Skeletal muscle cell (primary cell): ENCODE results near the gene ZBP1.
A peak's percentile ranks its signal among the peaks of the same experiment; 100 is the strongest.
"Not testable (repeated sequence)": the region's sequence is repeated elsewhere in the genome, so short reads cannot be mapped to it uniquely, and the experiment has no call there.

Experiments used
- DNase-seq: peaks from one replicate; pipeline ENCODE4 v3.0.0-alpha.2; 2010; ENCODE audit warnings: low read depth
- H3K4me3 ChIP-seq: 2 replicates; pipeline ENCODE4 v1.5.1; 2011; ENCODE audit warnings: low read depth, mild to moderate bottlenecking, control low read depth, low read length, moderate library complexity

Gene ZBP1

DNA sequence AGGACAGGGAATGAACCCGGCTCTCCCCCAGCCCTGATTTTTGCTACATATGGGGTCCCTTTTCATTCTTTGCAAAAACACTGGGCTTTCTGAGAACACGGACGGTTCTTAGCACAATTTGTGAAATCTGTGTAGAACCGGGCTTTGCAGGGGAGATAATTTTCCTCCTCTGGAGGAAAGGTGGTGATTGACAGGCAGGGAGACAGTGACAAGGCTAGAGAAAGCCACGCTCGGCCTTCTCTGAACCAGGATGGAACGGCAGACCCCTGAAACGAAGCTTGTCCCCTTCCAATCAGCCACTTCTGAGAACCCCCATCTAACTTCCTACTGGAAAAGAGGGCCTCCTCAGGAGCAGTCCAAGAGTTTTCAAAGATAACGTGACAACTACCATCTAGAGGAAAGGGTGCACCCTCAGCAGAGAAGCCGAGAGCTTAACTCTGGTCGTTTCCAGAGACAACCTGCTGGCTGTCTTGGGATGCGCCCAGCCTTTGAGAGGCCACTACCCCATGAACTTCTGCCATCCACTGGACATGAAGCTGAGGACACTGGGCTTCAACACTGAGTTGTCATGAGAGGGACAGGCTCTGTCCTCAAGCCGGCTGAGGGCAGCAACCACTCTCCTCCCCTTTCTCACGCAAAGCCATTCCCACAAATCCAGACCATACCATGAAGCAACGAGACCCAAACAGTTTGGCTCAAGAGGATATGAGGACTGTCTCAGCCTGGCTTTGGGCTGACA lies 28.8 kb upstream of the ZBP1 start:
- no peak for DNase-seq
- no peak overlapping the region for H3K4me3 ChIP-seq

DNA sequence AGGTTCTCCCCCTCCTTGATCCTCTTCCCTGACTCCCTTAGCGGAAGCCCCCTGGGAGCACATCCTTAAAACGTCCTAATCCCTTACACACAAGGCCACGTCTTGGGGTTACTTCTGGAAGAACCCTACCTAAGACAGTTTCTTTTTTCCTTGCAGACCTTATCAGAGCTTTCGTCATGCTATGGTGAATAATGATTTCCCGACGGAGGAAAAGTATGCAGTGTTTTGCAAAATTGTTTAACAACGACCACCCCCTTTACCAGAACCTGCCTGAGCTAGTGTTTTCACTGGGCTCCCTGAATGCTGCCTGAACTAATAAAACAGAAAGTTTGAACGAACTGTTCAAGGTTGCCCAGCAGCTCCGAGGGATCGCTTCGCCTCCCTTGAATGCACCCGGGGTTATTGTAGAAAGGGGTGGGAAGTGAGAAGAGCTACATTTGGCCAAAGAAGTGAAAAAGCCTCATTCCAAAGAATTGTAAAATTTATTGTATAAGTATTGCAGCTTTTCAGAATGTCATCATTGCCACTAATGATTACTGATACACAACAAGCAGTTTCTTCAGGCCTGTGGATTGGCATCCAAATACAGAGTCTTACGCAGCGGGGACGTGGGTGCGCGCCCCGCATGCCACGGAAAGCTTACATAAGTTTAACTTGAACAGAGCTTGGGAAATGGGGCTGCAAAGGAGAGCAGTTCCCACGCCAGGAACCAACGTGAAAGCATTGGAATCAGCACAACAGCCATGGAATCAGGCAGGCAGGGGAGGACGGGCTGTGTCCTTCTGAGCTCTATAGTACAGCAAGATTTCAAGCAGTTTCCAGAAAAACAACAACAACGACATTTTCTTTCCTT lies 27.9 kb upstream of the ZBP1 start:
- no peak overlapping the region for H3K4me3 ChIP-seq
- DNase-seq: no peak

DNA sequence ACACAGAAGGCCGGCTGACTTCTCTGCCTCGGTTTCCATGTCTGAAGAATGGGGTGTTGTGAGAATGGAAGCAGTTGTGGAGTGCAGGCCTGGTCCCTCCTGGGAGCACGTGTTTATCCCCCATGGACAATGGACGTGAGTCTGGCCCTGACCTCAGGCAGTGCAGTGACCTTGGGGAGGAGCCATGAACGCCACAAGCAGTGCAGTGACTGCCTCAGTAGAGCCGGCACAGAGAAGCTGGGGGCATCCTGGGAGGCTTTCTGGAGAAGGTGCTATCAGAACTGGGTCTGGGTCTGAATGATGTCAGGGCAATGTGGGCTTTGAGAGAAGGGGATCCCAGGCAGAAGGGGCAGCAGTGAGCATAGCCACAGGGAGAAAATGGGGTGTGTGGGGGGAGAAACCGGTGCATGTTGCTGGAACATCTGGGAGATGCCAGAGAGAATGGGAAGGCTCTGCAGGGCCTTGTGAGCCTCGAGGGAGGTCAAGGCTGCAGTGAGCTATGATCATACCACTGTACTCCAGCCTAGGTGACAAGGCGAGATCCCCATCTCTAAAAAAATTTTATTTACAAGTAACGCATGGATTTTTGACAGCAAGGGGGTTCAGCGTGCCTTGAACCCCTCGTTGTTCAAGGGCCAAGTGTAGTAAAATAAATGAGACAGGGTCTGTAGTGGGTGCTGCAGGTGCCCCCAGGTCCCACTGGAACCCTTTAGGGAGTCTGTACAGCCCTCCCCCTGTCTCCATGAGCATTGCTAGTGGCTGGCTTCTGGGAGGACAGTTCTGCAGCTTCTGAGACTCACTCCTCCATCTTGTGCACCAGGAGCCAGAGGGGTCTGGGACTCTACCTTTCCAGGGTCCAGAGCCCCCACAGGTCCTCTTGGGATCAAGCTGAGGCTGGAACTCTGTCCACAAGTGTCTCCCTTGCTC lies 27.0 kb upstream of the ZBP1 start:
- H3K4me3 ChIP-seq: no peak overlapping the region
- no peak for DNase-seq

DNA sequence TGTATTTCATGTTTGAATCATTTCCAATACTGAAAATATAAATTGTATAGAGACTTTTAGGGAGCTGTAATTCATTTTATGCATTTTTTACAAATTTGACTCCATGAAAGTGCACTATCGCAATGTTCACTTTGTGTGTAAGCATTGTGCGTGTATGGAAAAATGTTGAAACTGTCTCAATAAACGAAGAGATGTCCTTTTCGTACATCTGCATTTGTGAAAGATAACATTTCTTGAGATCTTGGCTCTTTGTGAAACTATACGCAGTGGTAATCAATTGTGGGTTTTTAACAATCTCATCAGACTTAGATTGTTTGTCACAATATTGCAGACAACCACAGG lies 18.6 kb upstream of the ZBP1 start:
- DNase-seq: no peak
- H3K4me3 ChIP-seq: no peak overlapping the region

DNA sequence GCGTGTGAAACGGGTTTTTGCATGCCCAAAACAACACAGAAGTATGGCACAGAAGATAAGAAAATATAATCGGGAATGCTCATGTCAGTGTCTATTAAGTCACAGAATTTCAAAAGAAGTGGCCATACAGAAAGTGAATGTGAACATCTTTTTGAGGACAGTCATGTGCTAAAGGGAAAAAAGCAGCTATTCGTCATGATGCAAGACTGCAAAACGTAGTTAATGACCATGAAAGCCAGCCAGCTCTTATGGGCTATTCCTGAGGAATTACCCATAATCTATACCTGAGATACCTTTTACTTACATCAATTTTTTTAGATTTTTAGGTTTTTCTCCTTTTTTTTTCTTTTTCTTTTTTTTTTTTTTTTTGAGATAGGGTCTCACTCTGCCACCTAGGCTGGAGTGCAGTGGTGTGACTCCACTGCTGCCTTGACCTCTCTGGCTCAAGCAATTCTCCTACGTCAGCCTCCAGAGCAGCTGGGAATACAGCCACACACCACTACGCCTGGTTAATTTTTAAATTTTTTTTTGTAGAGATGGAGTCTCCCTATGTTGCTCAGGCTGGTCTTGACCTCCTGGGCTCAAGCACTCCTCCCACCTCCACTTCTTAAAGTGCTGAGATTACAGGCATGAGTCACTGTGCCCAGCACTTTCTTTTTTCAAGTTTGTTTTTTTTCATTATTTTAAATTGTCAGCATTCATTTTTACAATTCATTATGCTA lies 18.1 kb upstream of the ZBP1 start:
- no peak for DNase-seq

DNA sequence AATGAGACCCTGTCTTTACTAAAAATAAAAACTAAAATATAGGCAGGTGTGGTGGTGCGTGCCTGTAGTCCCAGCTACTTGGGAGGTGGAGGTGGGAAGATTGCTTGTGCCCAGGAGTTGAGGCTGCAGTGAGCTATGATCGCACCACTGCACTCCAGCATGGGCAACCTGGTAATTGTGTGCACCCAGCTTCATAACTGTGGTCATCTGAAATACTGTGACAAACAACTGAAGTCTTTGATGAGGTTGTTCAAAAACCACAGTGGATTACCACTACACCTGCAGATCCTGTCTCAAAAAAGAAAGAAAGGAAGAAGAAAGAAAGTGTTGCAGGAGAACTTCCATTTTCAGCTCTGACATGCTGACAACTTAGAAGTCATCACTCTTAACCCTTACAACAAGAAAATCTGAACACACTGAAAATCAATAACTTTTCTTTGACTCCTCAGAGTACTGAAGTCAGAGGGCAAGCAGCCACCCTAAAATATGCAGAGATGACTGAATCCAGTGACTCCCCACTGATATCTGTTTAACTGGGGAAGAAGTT lies 13.8 kb upstream of the ZBP1 start:
- H3K4me3 ChIP-seq: no peak overlapping the region
- no peak for DNase-seq

More for the DNA sequence above, 18.1 kb upstream of the ZBP1 start:
- H3K4me3 ChIP-seq: no peak overlapping the region

DNA sequence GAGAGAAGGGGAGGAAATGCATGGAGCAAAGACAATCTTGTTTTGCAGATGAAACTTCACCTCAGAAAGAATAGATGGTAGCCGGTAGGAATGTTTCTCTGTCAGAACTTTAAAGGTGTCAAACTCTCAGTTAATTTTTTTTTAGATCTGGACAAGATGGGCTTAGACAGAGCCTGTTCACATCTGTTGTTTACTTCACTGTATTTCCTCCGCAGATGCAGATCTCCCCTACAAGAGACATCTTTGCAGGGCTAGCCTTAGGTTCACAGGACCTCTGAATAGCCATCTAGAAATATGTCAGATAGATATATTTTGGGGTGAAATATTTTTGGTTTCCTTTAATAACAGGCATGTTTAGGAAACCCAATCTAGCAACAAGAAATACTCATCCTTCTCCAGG lies 12.1 kb upstream of the ZBP1 start:
- no peak overlapping the region for H3K4me3 ChIP-seq
- no peak for DNase-seq

DNA sequence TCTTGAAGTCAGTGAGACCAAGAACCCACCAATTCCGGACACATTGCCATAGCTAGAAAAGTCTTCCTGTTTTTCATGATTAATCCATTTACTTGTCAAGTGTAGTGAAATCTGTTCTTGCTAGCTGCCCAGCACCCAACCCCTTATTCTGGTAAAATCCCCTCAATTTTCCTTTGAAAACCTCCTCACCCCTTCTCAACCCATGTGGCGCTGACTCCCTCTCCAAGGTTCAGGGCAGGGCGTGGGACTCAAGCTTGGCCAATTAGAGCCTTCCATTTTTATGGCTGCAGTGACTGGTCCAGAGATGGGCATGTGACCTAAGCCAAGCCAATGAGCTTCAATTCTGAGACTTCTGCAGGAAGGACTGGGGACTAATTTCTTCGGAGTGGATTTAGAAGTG lies 9.8 kb upstream of the ZBP1 start:
- no peak overlapping the region for H3K4me3 ChIP-seq
- no peak for DNase-seq

DNA sequence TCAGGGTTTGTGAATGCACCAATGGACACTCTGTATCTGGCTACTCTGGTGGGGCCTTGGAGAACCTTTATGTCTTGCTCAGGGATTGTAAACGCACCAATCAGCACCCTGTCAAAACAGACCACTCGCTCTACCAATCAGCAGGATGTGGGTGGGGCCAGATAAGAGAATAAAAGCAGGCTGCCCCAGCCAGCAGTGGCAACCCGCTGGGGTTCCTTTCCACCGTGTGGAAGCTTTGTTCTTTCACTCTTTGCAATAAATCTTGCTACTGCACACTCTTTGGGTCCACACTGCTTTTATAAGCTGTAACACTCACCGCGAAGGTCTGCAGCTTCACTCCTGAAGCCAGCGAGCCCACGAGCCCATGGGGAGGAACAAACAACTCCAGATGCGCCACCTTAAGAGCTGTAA lies 9.3 kb upstream of the ZBP1 start:
- H3K4me3 ChIP-seq, DNase-seq: not testable (repeated sequence)

DNA sequence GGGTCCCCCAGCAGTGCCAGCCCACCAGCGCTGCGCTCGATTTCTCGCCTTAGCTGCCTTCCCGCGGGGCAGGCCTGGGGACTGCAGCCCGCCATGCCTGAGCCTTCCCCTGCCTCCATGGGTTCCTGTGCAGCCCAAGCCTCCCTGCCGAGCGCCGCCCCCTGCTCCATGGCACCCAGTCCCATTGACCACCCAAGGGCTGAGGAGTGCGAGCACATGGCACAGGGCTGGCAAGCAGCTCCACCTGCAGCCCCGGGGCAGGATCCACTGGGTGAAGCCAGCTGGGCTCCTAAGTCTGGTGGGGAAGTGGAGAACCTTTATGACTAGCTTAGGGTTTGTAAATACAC lies 8.7 kb upstream of the ZBP1 start:
- DNase-seq, H3K4me3 ChIP-seq: not testable (repeated sequence)

DNA sequence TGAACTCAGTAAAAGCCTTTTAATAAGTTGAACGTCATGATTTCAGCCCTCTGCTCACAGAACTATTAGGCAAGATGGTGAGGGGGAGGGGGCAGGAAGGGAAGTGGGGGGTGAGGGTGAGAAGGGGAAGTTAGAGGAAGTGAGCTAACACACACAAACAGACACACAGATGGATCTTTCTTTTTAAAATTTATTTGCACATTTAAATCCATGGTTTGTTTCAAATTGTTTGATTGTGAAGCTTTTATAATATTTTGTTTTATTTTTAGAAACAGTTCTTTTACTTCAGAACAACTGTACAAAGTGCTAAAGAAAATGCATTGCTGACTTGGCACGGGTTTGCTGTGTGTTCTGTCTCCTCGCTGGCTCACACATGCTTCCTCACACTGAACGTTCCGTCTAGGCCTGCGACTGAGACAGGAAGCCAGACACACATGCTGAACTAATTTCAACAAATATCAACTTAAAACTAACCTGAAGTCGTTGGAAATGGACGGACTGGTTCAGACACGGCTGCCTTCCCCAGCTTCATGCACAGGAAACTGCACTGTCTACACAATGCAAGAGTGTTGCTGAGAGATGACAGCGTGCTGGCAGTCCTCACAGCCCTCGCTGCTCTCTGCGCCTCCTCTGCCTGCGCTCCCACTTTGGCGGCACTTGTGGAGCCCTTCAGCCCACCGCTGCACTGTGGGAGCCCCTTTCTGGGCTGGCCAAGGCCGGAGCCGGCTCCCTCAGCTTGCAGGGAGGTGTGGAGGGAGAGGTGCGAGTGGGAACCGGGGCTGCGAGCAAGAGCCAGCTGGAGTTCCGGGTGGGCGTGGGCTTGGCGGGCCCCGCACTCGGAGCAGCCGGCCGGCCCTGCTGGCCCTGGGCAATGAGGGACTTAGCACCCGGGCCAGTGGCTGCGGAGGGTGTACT lies 8.1 kb upstream of the ZBP1 start:
- no peak overlapping the region for H3K4me3 ChIP-seq
- peak; percentile 40 for DNase-seq

DNA sequence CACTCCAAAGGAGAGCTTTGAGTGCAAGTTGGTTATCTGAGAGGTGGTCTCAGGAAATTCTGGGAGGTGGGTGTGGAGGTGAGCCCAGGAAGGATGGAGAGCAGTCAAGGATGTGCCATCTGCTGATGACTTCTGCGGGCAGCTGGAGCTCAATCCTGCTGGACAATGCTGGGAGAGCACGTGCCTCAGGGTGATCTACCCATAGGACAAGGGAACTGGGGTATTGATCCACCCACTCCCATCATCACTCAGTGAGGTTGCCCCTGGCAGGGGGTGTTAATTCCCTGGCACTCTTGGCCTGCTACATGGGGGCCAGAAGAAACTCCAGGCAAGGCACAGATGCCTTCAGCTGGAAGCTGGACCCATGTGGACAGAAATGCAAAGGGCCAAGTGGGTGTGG lies 7.1 kb upstream of the ZBP1 start:
- no peak for DNase-seq
- H3K4me3 ChIP-seq: no peak overlapping the region

DNA sequence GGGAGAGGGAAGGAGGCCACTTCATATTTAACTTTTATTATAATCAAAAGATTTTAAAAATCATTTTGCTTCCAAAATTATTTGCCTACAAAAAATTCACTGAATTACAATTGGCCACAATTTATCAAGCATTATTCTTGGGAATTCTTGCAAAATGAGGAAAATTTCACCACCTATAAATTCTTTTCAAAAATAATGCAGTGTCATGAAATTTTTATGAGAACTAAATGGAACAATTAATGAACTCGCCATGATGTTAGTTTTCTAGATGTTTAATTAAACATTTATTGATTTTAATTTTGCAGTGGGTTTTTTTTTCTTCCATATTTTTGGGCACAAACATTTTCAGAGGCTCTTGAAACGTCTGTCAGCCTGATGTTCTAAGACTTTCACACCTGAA lies 5.8 kb upstream of the ZBP1 start:
- no peak overlapping the region for H3K4me3 ChIP-seq
- DNase-seq: no peak

DNA sequence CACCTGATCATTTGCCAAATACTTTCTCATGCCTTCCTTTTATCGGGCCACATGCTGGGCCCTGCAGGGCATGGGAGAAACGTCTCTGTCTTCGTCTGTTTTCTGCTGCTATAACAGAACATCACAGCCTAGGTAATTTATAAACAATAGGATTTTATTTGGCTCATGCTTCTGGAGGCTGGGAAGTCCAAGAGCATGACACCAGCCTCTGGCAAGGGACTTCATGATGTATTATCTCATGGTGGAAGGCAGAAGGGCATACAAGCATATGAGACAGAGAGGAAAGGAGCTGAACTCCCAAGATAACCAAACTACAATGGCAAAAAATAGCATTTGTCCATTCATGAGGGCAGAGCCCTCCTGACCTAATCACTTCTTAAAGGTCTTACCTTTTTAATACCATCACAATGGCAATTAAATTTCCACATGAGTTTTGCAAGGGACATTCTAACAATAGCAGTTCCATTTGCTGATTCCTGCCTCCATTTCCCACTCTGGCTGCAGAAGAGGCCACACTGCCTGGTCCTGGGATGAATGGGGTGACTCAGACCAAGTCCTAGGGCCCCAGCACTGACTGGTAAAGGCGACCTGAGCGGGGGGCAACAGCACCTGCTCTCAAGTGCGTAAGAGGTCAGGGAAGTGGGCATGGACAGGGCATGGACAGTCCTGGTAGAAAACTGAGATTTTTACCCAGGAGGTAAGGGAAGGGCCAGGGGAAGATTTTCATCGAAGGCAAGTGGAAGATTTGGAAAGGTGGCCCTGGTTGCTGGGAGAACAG lies 5.1 kb upstream of the ZBP1 start:
- no peak for DNase-seq
- no peak overlapping the region for H3K4me3 ChIP-seq

DNA sequence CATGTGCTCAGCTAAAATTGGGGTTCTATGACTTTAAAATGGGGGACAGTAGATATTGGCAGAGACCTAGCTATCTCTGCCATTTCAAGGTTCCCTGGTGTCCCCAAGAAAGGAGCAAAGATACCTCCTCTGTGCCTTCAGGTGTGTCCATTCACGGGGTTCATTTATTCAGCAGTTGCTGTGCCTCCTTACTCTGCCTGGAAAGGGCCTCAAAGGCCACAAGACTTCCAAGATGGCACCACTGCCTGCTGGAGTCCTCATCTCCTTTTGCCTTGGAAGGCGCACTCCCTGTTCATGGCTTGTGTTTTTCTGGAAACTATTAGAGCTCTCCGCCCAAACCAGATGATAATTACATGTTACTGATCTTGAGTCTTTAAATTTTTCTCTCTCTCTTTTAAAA lies 3.9 kb upstream of the ZBP1 start:
- DNase-seq: no peak
- no peak overlapping the region for H3K4me3 ChIP-seq

DNA sequence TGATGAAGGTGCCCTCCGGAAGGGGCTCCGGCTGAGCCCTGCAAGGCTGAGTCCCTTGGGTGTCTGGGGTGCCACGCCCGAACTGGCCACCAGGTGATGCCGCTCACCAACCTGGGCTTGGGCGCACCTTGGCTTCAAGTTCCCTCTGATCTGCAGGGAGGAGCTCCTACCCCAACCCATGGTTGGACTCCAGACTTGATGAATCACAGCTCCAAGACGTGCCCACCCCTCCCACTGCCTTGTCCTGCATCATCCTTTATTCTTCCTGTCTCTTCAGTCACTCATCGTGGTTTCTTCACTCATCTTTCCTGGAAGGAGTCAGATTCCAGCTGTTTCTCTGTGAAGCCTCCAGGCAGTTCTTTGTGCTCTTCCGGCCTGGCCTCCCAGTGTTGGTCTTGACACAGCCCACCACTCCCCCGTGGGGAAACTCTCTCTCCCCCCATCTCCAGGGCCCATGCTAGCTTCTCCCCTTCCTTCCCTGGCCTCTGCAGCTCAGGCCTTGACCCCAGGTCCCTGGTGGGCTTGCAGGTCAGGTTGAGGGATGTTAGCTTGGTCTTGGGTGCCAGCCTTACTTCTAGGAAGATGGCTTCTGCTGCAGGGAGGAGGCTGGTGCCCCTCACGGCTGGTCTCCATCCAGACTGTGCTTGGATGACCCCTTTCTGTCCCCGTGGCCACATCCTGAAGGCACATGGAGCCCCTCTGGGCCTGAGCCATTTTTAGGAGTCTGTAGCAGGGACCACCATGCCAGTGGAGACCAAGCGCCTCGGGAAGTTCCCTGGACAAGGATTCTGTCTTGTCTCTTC lies 2.6 kb upstream of the ZBP1 start:
- H3K4me3 ChIP-seq: no peak overlapping the region
- peak; percentile 18 for DNase-seq

DNA sequence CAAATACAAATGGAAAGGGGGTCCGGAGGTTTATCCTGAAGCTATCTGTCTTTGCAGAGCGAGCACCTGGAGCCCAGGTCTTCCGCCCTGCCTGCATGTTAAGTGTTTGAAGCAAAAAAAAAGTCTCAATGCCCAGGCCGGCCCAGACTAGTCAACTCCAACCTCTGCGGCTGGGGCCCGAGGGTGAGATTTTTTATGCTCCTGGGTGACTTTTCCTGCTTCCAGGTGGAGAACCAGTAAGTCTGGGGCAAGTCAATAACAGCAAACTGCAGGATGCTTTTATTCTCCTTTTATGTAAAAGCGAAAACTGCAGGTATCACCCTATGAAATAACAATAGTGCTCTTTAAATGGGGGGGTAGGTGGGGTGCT lies 2.0 kb upstream of the ZBP1 start:
- no peak overlapping the region for H3K4me3 ChIP-seq
- no peak for DNase-seq
